ENCODE measurements around the gene PHKB. TPM values are rescaled to one million over a fixed set of nuclear protein-coding genes. Genes with fewer than 3 reads are reported as not detected.
A peak's percentile ranks its signal among the peaks of the same experiment; 100 is the strongest.
"Not testable (repeated sequence)": the region's sequence is repeated elsewhere in the genome, so short reads cannot be mapped to it uniquely, and the experiment has no call there.

PHKB gene
- total RNA-seq, 2 donors from 2014 or later: 22.4 to 28.6 TPM

DNA sequence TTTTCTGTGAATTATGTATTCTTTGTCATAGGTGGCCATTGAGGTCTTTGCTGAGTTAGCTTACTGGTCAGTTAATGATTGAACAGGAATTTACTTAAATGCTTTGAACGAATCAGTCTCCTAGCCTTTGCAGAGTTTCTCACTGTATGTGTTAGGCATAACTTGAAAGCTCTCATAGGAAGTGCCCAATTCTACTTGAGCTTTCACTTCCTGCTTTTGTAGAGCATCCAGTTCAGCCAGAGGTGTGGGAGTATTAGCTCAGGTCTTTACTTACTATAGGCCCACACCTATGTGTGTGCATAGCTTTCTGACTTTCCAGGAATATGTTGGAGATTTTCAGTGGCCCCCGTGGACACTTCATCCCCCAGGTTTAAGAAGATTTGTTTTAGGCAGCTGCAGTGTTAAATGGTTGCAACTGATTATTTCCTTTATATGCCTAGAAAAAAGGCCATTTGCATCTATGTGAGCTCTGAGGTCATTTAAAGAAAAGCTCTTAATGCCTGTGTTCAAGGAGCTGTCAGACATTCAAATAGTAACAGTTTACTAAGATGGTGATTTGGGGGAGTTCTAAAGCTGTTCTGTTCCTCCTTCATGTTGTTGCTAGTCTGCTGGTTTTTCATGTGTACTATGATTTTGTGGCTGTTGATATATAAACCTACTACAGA lies 62.3 kb downstream of the PHKB start:
- no peak for DNase-seq (ENCODE audit: low spot score in 2 of 2)
- no peak overlapping the region for H3K27ac Mint-ChIP-seq

DNA sequence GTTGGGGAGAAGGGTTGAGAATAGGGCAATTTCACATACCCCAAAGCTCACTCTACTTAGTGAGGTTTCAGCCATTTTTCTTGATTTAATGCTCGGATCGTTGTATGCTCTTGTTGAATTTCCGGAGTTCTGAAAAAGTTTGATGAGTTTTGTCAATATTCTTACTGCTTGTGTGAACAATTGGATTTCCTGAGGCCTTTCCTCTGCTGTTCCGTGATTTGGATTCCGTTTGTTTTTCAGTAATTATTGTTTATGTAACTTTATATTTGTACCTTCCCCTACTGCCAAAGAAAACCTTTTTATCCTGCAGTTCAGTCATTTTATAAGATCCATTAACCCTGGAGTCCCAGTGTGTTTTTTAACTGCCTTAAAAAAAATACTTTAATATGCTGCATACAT lies 62.9 kb downstream of the PHKB start:
- DNase-seq (ENCODE audit: low spot score in 2 of 2): no peak
- H3K36me3 Mint-ChIP-seq: peaks cover 6 to 12% of the 10 kb centered on the region in 2 donors
- H3K27ac Mint-ChIP-seq: no peak overlapping the region
- no peak for ATAC-seq
- peaks cover 0 to 3% of the 10 kb centered on the region in 2 donors for H3K9me3 Mint-ChIP-seq

More for the DNA sequence above, 62.3 kb downstream of the PHKB start:
- Mint-ChIP-seq H3K36me3 (peaks cover 6 to 12% of the 10 kb centered on the region in 2 donors), H3K9me3 (peaks cover 0 to 3% of the 10 kb centered on the region in 2 donors)
- no peak for ATAC-seq

DNA sequence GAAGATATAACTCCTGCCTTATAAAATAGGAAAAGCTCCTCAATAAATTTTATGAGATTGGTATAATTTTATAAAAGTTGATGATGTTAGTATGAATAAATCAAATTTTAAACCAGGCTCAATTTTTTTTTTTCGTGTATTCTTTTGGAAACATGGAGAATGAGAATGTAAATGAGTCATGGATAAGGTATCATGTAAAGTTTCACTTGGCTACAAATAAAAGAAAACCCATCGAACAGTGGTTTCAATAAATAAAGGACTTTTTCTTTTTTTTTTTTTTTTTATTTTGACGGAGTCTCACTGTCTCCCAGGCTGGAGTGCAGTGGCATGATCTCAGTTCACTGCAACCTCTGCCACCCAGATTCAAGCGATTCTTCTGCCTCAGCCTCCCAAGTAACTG lies 67.3 kb downstream of the PHKB start:
- H3K27ac Mint-ChIP-seq: no peak overlapping the region
- peaks cover 3 to 9% of the 10 kb centered on the region in 2 donors for H3K9me3 Mint-ChIP-seq
- H3K36me3 Mint-ChIP-seq: peaks cover 15 to 21% of the 10 kb centered on the region in 2 donors
- DNase-seq (ENCODE audit: low spot score in 2 of 2) (no peak), ATAC-seq (no peak)

DNA sequence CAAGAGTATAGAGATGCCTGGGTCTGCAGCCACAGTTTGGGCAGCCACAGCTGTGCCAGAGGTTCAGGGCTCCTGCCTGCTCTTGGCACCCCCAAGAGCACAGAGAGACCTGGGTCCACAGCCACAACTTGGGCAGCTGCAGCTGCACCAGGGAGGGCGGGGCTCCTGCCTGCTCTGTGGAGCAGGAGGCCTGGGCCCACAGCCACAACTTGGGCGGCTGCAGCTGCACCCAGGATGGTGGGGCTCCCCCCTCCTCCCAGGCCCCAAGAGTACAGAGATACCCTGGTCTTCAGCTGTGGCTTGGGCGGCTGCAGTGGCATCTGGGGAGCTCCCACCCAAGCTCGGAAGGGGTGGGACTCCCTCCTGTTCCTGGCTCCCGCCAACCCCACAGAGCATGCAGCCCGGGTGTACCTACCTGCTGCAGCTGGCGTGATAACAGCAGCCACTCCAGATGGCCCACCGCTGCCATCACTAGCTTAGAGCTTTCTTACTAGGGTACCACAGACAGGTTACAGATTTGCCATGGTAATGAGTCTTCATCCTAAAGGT lies 72.7 kb downstream of the PHKB start:
- peaks cover 9 to 16% of the 10 kb centered on the region in 2 donors for H3K9me3 Mint-ChIP-seq
- peaks cover 22 to 47% of the 10 kb centered on the region in 2 donors for H3K36me3 Mint-ChIP-seq
- DNase-seq (ENCODE audit: low spot score in 2 of 2) (no peak), ATAC-seq (no peak)
- H3K27ac Mint-ChIP-seq: no peak overlapping the region

DNA sequence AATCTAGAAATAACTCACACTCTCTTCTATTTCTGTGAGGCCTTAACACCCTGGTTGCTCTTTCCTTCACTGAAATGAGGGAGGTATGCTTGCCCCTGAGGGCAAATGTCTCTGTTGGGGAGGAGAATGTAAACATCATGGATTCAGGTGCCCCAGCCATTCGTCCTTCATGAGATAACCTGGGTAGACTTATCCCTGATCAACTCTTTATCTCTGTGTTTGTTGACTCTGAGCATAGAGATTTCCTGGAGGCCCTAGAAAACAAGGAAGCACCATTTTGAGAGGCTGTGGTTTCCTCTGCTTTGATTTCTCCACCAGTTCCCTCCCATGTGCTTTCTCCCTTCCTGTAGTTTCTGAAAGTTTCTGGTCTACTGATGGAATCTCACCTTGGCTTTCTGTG lies 77.3 kb downstream of the PHKB start:
- DNase-seq (ENCODE audit: low spot score in 2 of 2) (no peak), ATAC-seq (no peak)
- H3K9me3 Mint-ChIP-seq: peaks cover 9 to 21% of the 10 kb centered on the region in 2 donors
- peak overlapping the region in 1 of 2 donors; percentile 12 for H3K27ac Mint-ChIP-seq
- peaks cover 33 to 66% of the 10 kb centered on the region in 2 donors for H3K36me3 Mint-ChIP-seq

DNA sequence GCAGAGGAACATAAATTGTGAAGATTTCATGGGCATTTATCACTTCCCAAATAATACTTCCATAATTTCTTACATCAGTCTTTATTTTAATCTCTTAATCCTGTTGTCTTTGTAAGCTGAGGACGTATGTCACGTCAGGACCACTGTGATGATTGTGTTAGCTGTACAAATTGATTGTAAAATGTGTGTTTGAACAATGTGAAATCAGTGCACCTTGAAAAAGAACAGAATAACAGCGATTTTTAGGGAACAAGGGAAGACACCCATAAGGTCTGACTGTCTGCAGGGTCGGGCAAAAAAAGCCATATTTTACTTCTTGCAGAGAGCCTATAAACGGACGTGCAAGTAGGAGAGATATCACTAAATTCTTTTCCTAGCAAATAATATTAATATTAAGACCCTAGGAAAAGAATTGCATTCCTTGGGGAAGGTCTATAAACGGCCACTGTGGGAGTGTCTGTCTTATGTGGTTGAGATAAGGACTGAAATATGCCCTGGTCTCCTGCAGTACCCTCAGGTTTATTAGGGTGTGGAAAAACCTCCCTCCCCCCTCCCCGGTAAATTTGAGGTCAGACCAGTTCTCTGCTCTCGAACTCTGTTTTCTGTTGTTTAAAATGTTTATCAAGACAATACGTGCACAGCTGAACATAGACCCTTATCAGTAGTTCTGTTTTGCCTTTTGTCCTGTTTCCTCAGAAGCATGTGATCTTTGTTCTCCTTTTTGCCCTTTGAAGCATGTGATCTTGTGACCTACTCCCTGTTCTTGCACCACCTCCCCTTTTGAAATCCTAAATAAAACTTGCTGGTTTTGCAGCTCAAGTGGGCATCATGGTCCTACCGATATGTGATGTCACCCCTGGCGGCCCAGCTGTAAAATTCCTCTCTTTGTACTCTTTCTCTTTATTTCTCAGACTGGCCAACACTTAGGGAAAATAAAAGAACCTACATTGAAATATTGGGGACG lies 78.9 kb downstream of the PHKB start:
- not testable (repeated sequence) for H3K27ac Mint-ChIP-seq; DNase-seq (ENCODE audit: low spot score in 2 of 2); ATAC-seq
- H3K9me3 Mint-ChIP-seq: peaks cover 19 to 23% of the 10 kb centered on the region in 2 donors
- H3K36me3 Mint-ChIP-seq: peaks cover 41 to 71% of the 10 kb centered on the region in 2 donors

DNA sequence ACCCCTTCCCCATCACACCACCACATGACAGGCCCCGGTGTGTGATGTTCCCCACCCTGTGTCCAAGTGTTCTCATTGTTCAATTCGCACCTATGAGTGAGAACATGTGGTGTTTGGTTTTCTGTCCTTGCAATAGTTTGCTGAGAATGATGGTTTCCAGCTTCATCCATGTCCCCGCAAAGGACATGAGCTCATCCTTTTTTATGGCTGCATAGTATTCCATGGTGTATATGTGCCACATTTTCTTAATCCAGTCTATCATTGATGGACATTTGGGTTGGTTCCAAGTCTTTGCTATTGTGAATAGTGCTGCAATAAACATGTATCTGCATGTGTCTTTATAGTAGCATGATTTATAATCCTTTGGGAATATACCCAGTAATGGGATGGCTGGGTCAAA lies 80.0 kb downstream of the PHKB start:
- not testable (repeated sequence) for H3K27ac Mint-ChIP-seq; ATAC-seq; DNase-seq (ENCODE audit: low spot score in 2 of 2)
- Mint-ChIP-seq H3K36me3 (peaks cover 52 to 78% of the 10 kb centered on the region in 2 donors), H3K9me3 (peaks cover 28 to 31% of the 10 kb centered on the region in 2 donors)

DNA sequence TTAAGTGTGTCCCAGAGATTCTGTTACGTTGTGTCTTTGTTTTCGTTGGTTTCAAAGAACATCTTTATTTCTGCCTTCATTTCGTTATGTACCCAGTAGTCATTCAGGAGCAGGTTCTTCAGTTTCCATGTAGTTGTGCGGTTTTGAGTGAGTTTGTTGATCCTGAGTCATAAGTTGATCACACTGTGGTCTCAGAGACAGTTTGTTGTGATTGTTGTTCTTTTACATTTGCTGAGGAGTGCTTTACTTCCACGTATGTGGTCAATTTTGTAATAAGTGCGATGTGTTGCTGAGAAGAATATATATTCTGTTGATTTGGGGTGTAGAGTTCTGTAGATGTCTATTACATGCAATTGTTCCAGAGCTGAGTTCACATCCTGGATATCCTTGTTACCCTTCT lies 83.1 kb downstream of the PHKB start:
- Mint-ChIP-seq H3K36me3 (peaks cover 63 to 74% of the 10 kb centered on the region in 2 donors), H3K27ac (peak overlapping the region in 1 of 2 donors; percentile 56), H3K9me3 (peaks cover 22 to 35% of the 10 kb centered on the region in 2 donors)
- not testable (repeated sequence) for ATAC-seq; DNase-seq (ENCODE audit: low spot score in 2 of 2)

DNA sequence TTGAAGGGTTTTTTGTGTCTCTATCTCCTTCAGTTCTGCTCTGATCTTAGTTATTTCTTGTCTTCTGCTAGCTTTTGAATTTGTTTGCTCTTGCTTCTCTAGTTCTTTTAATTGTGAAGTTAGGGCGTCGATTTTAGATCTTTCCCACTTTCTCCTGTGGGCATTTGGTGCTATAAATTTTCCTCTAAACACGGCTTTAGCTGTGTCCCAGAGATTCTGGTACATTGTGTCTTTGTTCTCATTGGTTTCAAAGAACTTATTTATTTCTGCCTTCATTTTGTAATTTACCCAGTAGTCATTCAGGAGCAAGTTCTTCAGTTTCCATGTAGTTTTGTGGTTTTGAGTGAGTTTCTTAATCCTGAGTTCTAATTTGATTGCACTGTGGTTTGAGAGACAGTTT lies 90.1 kb downstream of the PHKB start:
- H3K27ac Mint-ChIP-seq: peak overlapping the region; percentile 38 to 65
- H3K36me3 Mint-ChIP-seq: peaks cover 71 to 74% of the 10 kb centered on the region in 2 donors
- DNase-seq (ENCODE audit: low spot score in 2 of 2); ATAC-seq: not testable (repeated sequence)
- H3K9me3 Mint-ChIP-seq: peaks cover 31% of the 10 kb centered on the region in 2 donors

DNA sequence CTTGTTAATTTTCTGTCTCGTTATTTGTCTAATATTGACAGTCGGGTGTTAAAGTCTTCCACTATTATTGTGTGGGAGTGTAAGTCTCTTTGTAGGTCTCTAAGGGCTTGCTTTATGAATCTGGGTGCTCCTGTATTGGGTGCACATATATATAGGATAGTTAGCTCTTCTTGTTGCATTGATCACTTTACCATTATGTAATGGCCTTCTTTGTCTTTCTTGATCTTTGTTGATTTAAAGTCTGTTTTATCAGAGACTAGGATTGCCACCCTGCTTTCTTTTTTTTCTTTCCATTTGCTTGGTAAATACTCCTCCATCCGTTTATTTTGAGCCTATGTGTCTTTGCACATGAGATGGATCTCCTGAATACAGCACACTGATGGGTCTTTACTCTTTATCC lies 90.6 kb downstream of the PHKB start:
- H3K27ac Mint-ChIP-seq; DNase-seq (ENCODE audit: low spot score in 2 of 2); ATAC-seq: not testable (repeated sequence)
- H3K36me3 Mint-ChIP-seq: peaks cover 68 to 70% of the 10 kb centered on the region in 2 donors
- H3K9me3 Mint-ChIP-seq: peaks cover 30 to 31% of the 10 kb centered on the region in 2 donors

DNA sequence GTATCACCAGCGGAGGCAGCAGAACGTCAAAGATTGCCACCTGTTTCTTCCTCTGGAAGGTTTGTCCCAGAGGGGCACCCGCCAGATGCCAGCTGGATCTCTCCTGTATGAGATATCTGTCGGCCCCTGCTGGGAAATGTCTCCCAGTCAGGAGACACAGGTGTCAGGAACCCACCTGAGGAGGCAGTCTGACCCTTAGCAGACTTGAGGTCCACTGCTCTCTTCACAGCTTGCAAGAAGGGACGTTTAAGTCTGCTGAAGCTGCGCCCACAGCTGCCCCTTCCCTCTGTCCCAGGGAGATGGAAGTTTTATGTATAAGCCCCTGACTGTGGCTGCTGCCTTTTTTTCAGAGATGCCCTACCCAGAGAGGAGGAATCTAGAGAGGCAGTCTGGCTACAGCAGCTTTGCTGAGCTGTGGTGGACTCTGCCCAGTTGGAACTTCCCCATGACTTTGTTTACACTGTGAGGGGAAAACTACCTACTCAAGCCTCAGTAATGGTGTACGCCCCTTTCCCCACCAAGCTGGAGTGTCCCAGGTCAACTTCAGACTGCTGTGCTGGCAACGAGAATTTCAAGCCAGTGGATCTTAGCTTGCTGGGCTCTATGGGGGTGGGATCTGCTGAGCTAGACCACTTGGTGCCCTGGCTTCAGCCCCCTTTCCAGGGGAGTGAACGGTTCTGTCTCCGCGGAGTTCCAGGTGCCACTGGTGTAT lies 92.9 kb downstream of the PHKB start:
- no peak overlapping the region for H3K27ac Mint-ChIP-seq
- ATAC-seq (no peak), DNase-seq (ENCODE audit: low spot score in 2 of 2) (no peak)
- H3K36me3 Mint-ChIP-seq: peaks cover 56% of the 10 kb centered on the region in 2 donors
- peaks cover 24 to 30% of the 10 kb centered on the region in 2 donors for H3K9me3 Mint-ChIP-seq

DNA sequence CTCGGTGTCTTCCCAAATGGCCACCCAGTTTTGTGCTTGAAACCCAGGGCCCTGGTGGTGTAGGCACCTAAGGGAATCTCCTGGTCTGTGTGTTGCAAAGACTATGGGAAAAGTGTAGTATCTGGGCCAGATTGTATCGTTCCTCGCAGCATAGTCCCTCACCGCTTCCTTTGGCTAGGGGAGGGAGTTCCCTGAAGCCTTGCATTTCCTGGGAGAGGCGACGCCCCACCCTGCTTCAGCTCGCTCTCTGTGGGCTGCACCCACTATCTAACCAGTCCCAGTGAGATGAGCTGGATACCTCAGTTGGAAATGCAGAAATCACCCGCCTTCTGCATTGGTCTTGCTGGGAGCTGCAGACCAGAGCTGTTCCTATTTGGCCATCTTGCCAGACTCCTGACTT lies 93.5 kb downstream of the PHKB start:
- H3K27ac Mint-ChIP-seq; DNase-seq (ENCODE audit: low spot score in 2 of 2); ATAC-seq: not testable (repeated sequence)
- Mint-ChIP-seq H3K36me3 (peaks cover 51 to 56% of the 10 kb centered on the region in 2 donors), H3K9me3 (peaks cover 24 to 30% of the 10 kb centered on the region in 2 donors)

DNA sequence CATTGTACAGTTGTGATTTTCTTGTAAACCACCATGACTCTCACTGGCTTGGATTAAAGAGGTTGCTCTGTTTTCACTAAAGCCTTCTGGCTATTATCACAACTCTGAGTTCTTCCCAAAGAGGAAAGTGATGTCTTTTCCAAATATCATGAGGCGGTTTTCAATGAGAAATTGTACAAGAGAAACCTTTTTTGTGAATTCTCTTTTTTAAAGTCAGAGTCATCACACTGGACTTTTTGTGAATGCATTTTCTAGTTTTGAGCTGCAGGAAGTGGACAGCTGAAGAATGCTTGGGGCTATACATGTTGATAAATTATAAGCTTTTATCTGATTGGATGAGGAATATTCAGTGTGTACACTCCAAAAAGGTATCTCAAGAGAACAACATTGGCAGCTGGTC lies 100.2 kb downstream of the PHKB start:
- no peak for DNase-seq (ENCODE audit: low spot score in 2 of 2)
- H3K9me3 Mint-ChIP-seq: peaks cover 16 to 25% of the 10 kb centered on the region in 2 donors
- ATAC-seq: no peak
- H3K27ac Mint-ChIP-seq: no peak overlapping the region
- peaks cover 32 to 37% of the 10 kb centered on the region in 2 donors for H3K36me3 Mint-ChIP-seq

DNA sequence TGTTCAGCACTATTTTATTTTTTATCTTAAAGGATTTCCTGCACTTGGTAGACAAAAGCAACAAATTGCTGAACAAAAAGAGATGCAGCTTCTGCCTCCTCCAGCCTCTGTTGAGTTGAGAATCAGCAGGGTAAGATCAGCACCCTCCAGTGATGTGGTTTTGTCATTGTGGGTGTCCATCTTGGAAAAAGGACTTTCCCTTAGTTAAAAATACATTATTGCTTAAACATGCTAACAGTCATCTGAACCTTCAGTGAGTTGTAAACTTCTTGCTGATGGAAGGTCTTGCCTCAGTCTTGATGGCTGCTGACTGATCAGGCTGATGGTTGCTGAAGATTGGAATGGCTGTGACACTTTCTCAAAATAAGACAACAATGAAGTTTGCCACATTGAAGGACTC lies 101.2 kb downstream of the PHKB start:
- H3K36me3 Mint-ChIP-seq: peaks cover 32 to 40% of the 10 kb centered on the region in 2 donors
- no peak for ATAC-seq
- peaks cover 17 to 25% of the 10 kb centered on the region in 2 donors for H3K9me3 Mint-ChIP-seq

DNA sequence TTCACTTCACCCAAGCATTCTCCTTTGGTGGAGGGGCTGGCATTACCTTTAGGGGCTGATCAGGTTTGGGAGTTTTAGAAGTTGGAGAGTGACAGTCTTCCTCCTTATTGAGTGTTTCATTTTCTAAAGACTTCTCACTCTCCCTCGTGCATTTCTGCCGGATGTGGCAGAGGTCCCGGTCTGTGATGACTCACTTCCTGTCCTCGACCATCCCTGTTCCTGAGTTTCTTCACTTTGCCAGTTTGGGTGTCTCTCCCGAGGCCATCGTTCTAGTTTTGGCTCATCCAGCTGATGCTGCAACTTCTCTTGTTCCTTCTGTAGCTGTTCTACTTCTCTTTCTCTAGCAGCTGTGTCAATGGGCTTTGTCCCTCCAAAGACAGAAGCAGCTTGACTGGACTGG lies 104.3 kb downstream of the PHKB start:
- Mint-ChIP-seq H3K9me3 (peaks cover 20 to 25% of the 10 kb centered on the region in 2 donors), H3K27ac (peak overlapping the region; percentile 1 to 56), H3K36me3 (peaks cover 38 to 41% of the 10 kb centered on the region in 2 donors)
- DNase-seq (ENCODE audit: low spot score in 2 of 2): no peak
- ATAC-seq: peak in 1 of 2 donors; percentile 44

More for the DNA sequence above, 101.2 kb downstream of the PHKB start:
- DNase-seq (ENCODE audit: low spot score in 2 of 2): no peak
- H3K27ac Mint-ChIP-seq: no peak overlapping the region

DNA sequence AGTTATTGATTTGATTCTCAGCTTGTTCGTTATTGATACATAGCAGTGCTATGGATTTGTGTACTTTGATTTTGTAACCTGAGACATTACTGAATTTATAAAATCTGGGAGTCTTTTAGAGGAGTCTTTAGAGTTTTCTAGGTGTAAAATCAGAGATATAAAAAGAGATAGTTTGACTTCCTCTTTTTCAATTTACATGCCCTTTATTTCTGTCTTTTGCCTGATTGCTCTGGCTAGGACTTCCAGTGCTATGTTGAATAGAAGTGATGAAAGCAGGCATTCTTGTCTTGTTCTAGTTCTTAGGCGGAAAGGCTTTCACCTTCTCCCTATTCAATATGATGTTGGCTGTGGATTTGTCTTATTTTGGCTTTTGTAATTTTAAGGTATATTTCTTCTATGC lies 106.2 kb downstream of the PHKB start:
- H3K9me3 Mint-ChIP-seq: peaks cover 20 to 25% of the 10 kb centered on the region in 2 donors
- H3K36me3 Mint-ChIP-seq: peaks cover 31 to 41% of the 10 kb centered on the region in 2 donors
- ATAC-seq (no peak), DNase-seq (ENCODE audit: low spot score in 2 of 2) (no peak)
- H3K27ac Mint-ChIP-seq: no peak overlapping the region

Data from activated naive CD4-positive, alpha-beta T cell treated with anti-CD3 and anti-CD28 coated beads, Interleukin-2, amount 50 U/mL, for 72 hours (primary cell).